K562 (cell line): ENCODE results near the gene DNAAF3. TPM values are rescaled to one million over a fixed set of nuclear protein-coding genes. Genes with fewer than 3 reads are reported as not detected.

ENCODE experiments used
- EZH2 ChIP-seq: IDR thresholded peaks from 2 replicates; pipeline ENCODE4 v1.6.1; 2012; ENCODE audit warnings: low read depth, mild to moderate bottlenecking, inconsistent platforms, low read length, borderline replicate concordance
- FOXK1 ChIP-seq: sonication (generic); formaldehyde crosslinking; IDR thresholded peaks from 2 replicates; pipeline ENCODE4 v1.8.0; 2022; ENCODE audit warnings: missing genetic modification reagents, mild to moderate bottlenecking, borderline replicate concordance
- FOXK2 ChIP-seq, 2 experiments: fragments of 450-650 bp; IDR thresholded peaks in 1 of 2; conservative IDR thresholded peaks in 1 of 2; 2 replicates each; pipeline ENCODE4 v1.6.1; 2016; ENCODE audit warnings: low read depth in 2 of 2, mild to moderate bottlenecking in 1 of 2
- HDAC1 ChIP-seq, 2 experiments: fragments of 450-650 bp; IDR thresholded peaks; 2 replicates each; pipeline ENCODE4 v1.6.1; 2016 to 2017; ENCODE audit warnings: inconsistent platforms in 1 of 2, mild to moderate bottlenecking in 1 of 2, moderate library complexity in 1 of 2
- MTA1 ChIP-seq: fragments of 450-650 bp; IDR thresholded peaks from 2 replicates; pipeline ENCODE4 v1.6.1; 2017; ENCODE audit warnings: borderline replicate concordance
- NELFE ChIP-seq: IDR thresholded peaks from 2 replicates; pipeline ENCODE4 v1.6.1; 2011; ENCODE audit warnings: mild to moderate bottlenecking; ENCODE audit not compliant: insufficient read depth, insufficient read length
- NFIC ChIP-seq: fragments of 450-650 bp; IDR thresholded peaks from 2 replicates; pipeline ENCODE4 v1.6.1; 2017; ENCODE audit warnings: mild to moderate bottlenecking, inconsistent platforms
- NR2C1 ChIP-seq, 2 experiments: fragments of 450-650 bp; IDR thresholded peaks; 2 replicates each; pipeline ENCODE4 v1.6.1; 2017; ENCODE audit warnings: mild to moderate bottlenecking in 2 of 2, antibody characterized with exemption in 1 of 2, inconsistent platforms in 1 of 2, missing compliant biosample characterization in 1 of 2, missing genetic modification characterization in 1 of 2
- POLR2A ChIP-seq: fragments of 450-650 bp; conservative IDR thresholded peaks from 2 replicates; pipeline ENCODE4 v1.6.1; 2016
- RBM17 ChIP-seq: fragments of 200-400 bp; formaldehyde crosslinking; IDR thresholded peaks from 2 replicates; pipeline ENCODE4 v1.6.1; 2017; ENCODE audit warnings: low read depth, mild to moderate bottlenecking, low read length, borderline replicate concordance
- TAF15 ChIP-seq: fragments of 200-400 bp; formaldehyde crosslinking; IDR thresholded peaks from 2 replicates; pipeline ENCODE4 v1.6.1; 2017; ENCODE audit warnings: mild to moderate bottlenecking, low read depth, low read length, moderate library complexity
- TBP ChIP-seq: optimal IDR thresholded peaks from 2 replicates; pipeline ENCODE3; 2011; ENCODE audit warnings: low read depth, low read length, improper control_type of control experiment
- TCFL5 ChIP-seq: fragments of 250-450 bp; sonication (Bioruptor Pico); conservative IDR thresholded peaks from 2 replicates; pipeline ENCODE4 v1.6.1; 2021; ENCODE audit warnings: mild to moderate bottlenecking, moderate library complexity, matching md5 sums
- ZBTB33 ChIP-seq: sonication (generic); formaldehyde crosslinking; IDR thresholded peaks from 2 replicates; pipeline ENCODE4 v1.8.1; 2023; ENCODE audit warnings: mild to moderate bottlenecking, missing genetic modification reagents
- ZNF124 ChIP-seq: sonication (generic); formaldehyde crosslinking; IDR thresholded peaks from 2 replicates; pipeline ENCODE4 v1.8.1; 2022; ENCODE audit warnings: missing genetic modification reagents
- ZNF23 ChIP-seq: fragments of 250-450 bp; sonication (Bioruptor Pico); IDR thresholded peaks from 2 replicates; pipeline ENCODE4 v1.4.0; 2020; ENCODE audit warnings: mild to moderate bottlenecking
- ZNF311 ChIP-seq: fragments of 250-450 bp; sonication (Bioruptor Pico); IDR thresholded peaks from 2 replicates; pipeline ENCODE4 v1.4.0; 2020; ENCODE audit warnings: mild to moderate bottlenecking, moderate library complexity
- ZNF408 ChIP-seq: fragments of 250-450 bp; sonication (Bioruptor Pico); IDR thresholded peaks from 2 replicates; pipeline ENCODE4 v1.4.0; 2020; ENCODE audit warnings: low read depth, mild to moderate bottlenecking, moderate library complexity
- polyA plus RNA-seq, 8 experiments: library from polyadenylated mRNA; depleted of rRNA in 4 of 8; stranded (reverse) in 5 of 8; unstranded in 3 of 8; fragments of >200 nt; fragmentation: Nextera tagmentation in 2 of 8; fragmentation: Illumina TruSeq in 1 of 8; extraction: Ambion mirVana in 2 of 8; extraction: Trizol in 1 of 8; gene quantifications; 2 replicates each; pipeline versions ENCODE4 v1.2.1 to v1.2.3, GENCODE V29; 2011 to 2014; ENCODE audit warnings: inconsistent platforms in 1 of 8, missing spikeins in 1 of 8
- total RNA-seq, 7 experiments: library from RNA; depleted of rRNA in 6 of 7; stranded (reverse); fragments of >200 nt in 6 of 7; fragmentation: Illumina TruSeq in 2 of 7; extraction: Trizol in 2 of 7; gene quantifications; 2 replicates each; pipeline versions ENCODE4 v1.2.1 to v1.2.3, GENCODE V29; 2011 to 2021; ENCODE audit warnings: low replicate concordance in 1 of 7
- TF ChIP-seq, protein P1 (sequence below), 2 experiments: fragments of 250-450 bp in 1 of 2; fragments of 450-650 bp in 1 of 2; sonication (Bioruptor Pico) in 1 of 2; IDR thresholded peaks; 2 replicates each; pipeline versions ENCODE4 v1.6.1 to v1.8.0; 2016 to 2021; ENCODE audit warnings: mild to moderate bottlenecking in 2 of 2, moderate library complexity in 2 of 2, missing compliant biosample characterization in 1 of 2, missing genetic modification characterization in 1 of 2
- TF ChIP-seq, protein P2 (sequence below): fragments of 250-450 bp; sonication (Bioruptor Pico); IDR thresholded peaks from 2 replicates; pipeline ENCODE4 v1.5.0; 2020; ENCODE audit warnings: mild to moderate bottlenecking, borderline replicate concordance

The DNAAF3 gene
- total and polyA plus RNA-seq, 9 of the 15 experiments (the other 6 are each of a cell fraction or from before 2014, with no cell fraction given): 21.6 to 61.5 (median 43.0) TPM

DNA sequence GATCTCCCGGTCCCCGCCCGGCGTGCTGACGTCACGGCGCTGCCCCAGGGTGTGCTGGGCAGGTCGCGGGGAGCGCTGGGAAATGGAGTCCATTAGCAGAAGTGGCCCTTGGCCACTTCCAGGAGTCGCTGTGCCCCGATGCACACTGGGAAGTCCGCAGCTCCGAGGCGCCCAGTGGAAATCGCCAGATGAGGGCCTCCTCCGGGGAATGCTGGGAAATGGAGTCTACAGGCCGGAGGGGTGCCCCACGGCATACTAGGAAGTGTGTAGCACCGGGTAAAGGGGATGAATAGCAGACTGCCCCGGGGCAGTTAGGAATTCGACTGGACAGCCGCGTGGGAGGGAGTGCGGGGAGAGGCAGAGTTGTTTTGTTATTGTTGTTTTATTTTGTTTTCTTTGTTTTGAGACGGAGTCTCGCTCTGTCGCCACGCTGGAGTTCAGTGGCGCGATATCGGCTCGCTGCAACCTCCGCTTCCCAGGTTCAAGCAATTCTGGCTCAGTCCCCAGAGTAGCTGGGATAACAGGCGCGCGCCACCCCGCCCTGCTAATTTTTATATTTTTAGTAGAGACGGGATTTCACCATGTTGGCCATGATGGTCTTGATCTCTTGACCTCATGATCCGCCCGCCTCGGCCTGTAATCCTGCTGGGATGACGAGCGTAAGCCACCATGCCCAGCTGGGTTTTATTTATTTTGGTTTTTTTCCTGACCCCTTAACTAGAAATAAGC, 48.6 kb downstream of the DNAAF3 start (continued):
- TF ChIP-seq, protein P1, sequence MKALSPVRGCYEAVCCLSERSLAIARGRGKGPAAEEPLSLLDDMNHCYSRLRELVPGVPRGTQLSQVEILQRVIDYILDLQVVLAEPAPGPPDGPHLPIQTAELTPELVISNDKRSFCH (CRISPR knock-in tag; IDR thresholded peaks at IDR 0.05): no peak
- TF ChIP-seq, protein P1 (tag; IDR thresholded peaks at IDR 0.05): no peak; the same call in 1 of the 2 replicates
- peak; percentile 70 for TF ChIP-seq MTA1
- TF ChIP-seq ZNF23 (CRISPR knock-in tag): no peak
- TF ChIP-seq ZNF311: 0 out of 2 replicates have a peak, but pooled peaks have one; percentile 16
- no peak; a peak in 1 of 4 replicates for TF ChIP-seq FOXK2 (conservative IDR thresholded peaks at IDR 0.05 in 1 of 2, IDR thresholded peaks at IDR 0.05 in 1 of 2; ENCODE audit: low read depth in 2 of 2)
- no peak for TF ChIP-seq RBM17
- peak; percentile 89 for TF ChIP-seq FOXK1 (CRISPR knock-in tag)
- peak in 1 of 2 experiments; percentile 80; a peak in 2 of 4 replicates for TF ChIP-seq HDAC1 (IDR thresholded peaks at IDR 0.05)
- no peak for TF ChIP-seq TCFL5 (CRISPR knock-in tag)
- no peak for TF ChIP-seq NELFE
- TF ChIP-seq ZNF408 (CRISPR knock-in tag): no peak
- peak; percentile 78 for TF ChIP-seq TBP
- peak; percentile 56; the same call in 1 of the 2 replicates for TF ChIP-seq ZBTB33 (CRISPR knock-in tag)
- no peak; the same call in 1 of the 2 replicates for TF ChIP-seq NFIC
- peak; percentile 69 for TF ChIP-seq NR2C1 (IDR thresholded peaks at IDR 0.05)
- peak; percentile 83 for TF ChIP-seq NR2C1 (tag; IDR thresholded peaks at IDR 0.05)
- TF ChIP-seq POLR2A: peak; percentile 87
- no peak for TF ChIP-seq TAF15
- TF ChIP-seq, protein P2, sequence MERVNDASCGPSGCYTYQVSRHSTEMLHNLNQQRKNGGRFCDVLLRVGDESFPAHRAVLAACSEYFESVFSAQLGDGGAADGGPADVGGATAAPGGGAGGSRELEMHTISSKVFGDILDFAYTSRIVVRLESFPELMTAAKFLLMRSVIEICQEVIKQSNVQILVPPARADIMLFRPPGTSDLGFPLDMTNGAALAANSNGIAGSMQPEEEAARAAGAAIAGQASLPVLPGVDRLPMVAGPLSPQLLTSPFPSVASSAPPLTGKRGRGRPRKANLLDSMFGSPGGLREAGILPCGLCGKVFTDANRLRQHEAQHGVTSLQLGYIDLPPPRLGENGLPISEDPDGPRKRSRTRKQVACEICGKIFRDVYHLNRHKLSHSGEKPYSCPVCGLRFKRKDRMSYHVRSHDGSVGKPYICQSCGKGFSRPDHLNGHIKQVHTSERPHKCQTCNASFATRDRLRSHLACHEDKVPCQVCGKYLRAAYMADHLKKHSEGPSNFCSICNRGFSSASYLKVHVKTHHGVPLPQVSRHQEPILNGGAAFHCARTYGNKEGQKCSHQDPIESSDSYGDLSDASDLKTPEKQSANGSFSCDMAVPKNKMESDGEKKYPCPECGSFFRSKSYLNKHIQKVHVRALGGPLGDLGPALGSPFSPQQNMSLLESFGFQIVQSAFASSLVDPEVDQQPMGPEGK (CRISPR knock-in tag): no peak
- no peak for TF ChIP-seq EZH2
- no peak for TF ChIP-seq ZNF124 (CRISPR knock-in tag)
